GM12878 (cell line): Measurements from ENCODE around the gene DOCK9.

Source experiments
- CTCF ChIP-seq, 3 experiments: IDR thresholded peaks in 2 of 3; conservative IDR thresholded peaks in 1 of 3; 2 replicates each; pipeline ENCODE4 v1.5.1; 2011; ENCODE audit warnings: low read depth in 3 of 3, low read length in 3 of 3, mild to moderate bottlenecking in 3 of 3, control low read depth in 2 of 3, moderate library complexity in 2 of 3, inconsistent platforms in 1 of 3, mixed read lengths in 1 of 3; ENCODE audit not compliant: control insufficient read depth in 2 of 3, insufficient read depth in 1 of 3; ENCODE audit errors: extremely low read depth in 1 of 3
- FOXM1 ChIP-seq: IDR thresholded peaks from 2 replicates; pipeline ENCODE4 v1.6.1; 2012; ENCODE audit warnings: low read depth, mild to moderate bottlenecking, inconsistent platforms, low read length, moderate library complexity
- GABPA ChIP-seq: IDR thresholded peaks from 2 replicates; pipeline ENCODE4 v1.6.1; 2014; ENCODE audit warnings: antibody characterized with exemption, low read depth, mild to moderate bottlenecking, inconsistent platforms
- JUNB ChIP-seq: IDR thresholded peaks from 2 replicates; pipeline ENCODE4 v1.6.1; 2016; ENCODE audit warnings: antibody characterized with exemption, mild to moderate bottlenecking
- JUND ChIP-seq: IDR thresholded peaks from 2 replicates; pipeline ENCODE4 v1.6.1; 2012; ENCODE audit warnings: low read depth, mild to moderate bottlenecking, low read length, improper control_type of control experiment, moderate library complexity
- MAX ChIP-seq: IDR thresholded peaks from 2 replicates; pipeline ENCODE4 v1.6.1; 2012; ENCODE audit warnings: low read depth, low read length, improper control_type of control experiment
- POLR2A ChIP-seq: IDR thresholded peaks from 2 replicates; pipeline ENCODE4 v1.6.1; 2011; ENCODE audit warnings: low read depth, mild to moderate bottlenecking, low read length
- POLR2AphosphoS5 ChIP-seq: IDR thresholded peaks from 2 replicates; pipeline ENCODE4 v1.6.1; 2011; ENCODE audit warnings: mild to moderate bottlenecking, low read length, inconsistent platforms
- SUPT20H ChIP-seq: IDR thresholded peaks from 2 replicates; pipeline ENCODE4 v1.6.1; 2011; ENCODE audit warnings: low read depth, mild to moderate bottlenecking, low read length, moderate library complexity, borderline replicate concordance; ENCODE audit not compliant: control insufficient read depth

GRCh38 chr13:98874029-98874397 lies 103.9 kb downstream of the DOCK9 start:
- no peak for TF ChIP-seq GABPA
- no peak for TF ChIP-seq SUPT20H
- no peak for TF ChIP-seq CTCF (IDR thresholded peaks at IDR 0.05 in 2 of 3, conservative IDR thresholded peaks at IDR 0.05 in 1 of 3; ENCODE audit: control insufficient read depth in 2 of 3, extremely low read depth in 1 of 3, insufficient read depth in 1 of 3, low read depth in 3 of 3, low read length in 3 of 3)
- TF ChIP-seq FOXM1 = no peak
- TF ChIP-seq POLR2A = no peak
- no peak for TF ChIP-seq JUND
- no peak for TF ChIP-seq JUNB
- TF ChIP-seq POLR2AphosphoS5 = no peak
- TF ChIP-seq MAX = no peak
